IPS DF 6.9 (cell line): Measurements from ENCODE around the gene VPS18.

Experiments
- DNase-seq: peaks from one replicate; pipeline ENCODE4 v3.0.0-alpha.2; 2013; ENCODE audit warnings: low read depth, low spot score
- H3K27ac ChIP-seq: one replicate; pipeline ENCODE4 v1.5.1; 2013; ENCODE audit warnings: low read length, control low read depth
- H3K27me3 ChIP-seq: 2 replicates; pipeline ENCODE4 v1.6.1; 2013; ENCODE audit warnings: mild to moderate bottlenecking, low read length; ENCODE audit not compliant: control insufficient read depth, insufficient read depth
- H3K36me3 ChIP-seq: 2 replicates; pipeline ENCODE4 v1.6.1; 2013; ENCODE audit warnings: low read length; ENCODE audit not compliant: control insufficient read depth, insufficient read depth
- H3K4me1 ChIP-seq: 2 replicates; pipeline ENCODE4 v1.6.1; 2013; ENCODE audit warnings: low read length; ENCODE audit not compliant: control insufficient read depth, insufficient read depth
- H3K4me3 ChIP-seq: 2 replicates; pipeline ENCODE4 v1.5.1; 2013; ENCODE audit warnings: mild to moderate bottlenecking, low read length
- H3K9me3 ChIP-seq: 2 replicates; pipeline ENCODE4 v1.6.1; 2013; ENCODE audit warnings: low read length, inconsistent platforms; ENCODE audit not compliant: control insufficient read depth, insufficient read depth
- WGBS: extraction: QIAGEN DNeasy Blood & Tissue Kit; methylation state at CpG from one replicate; pipeline ENCODE4 v1.1.7; 2013; ENCODE audit warnings: mixed read lengths, missing lambda C conversion rate; ENCODE audit not compliant: insufficient read length, insufficient coverage; 5-methylcytosine and 5-hydroxymethylcytosine counted together

Gene VPS18

GRCh38 chr15:40930430-40931299 lies 36.4 kb downstream of the VPS18 start:
- H3K9me3 ChIP-seq: no peaks in the 10 kb centered on the region
- WGBS: no CpG with 5 or more reads among the region's 46 CpGs
- H3K4me3 ChIP-seq: peak overlapping the region; percentile 29; the same call in 1 of the 2 replicates
- no peaks in the 10 kb centered on the region for H3K36me3 ChIP-seq
- no peak for DNase-seq
- H3K4me1 ChIP-seq: peaks cover 8% of the 10 kb centered on the region
- peaks cover 46% of the 10 kb centered on the region for H3K27me3 ChIP-seq
- no peak overlapping the region for H3K27ac ChIP-seq

- H3K4me3 ChIP-seq: no peak overlapping the region
These were observed 37.3 kb downstream of the VPS18 start for GRCh38 chr15:40931300-40932142.

GRCh38 chr15:40932156-40932555 lies 37.9 kb downstream of the VPS18 start:
- Histone ChIP-seq H3K27me3 (peaks cover 33% of the 10 kb centered on the region), H3K27ac (no peak overlapping the region), H3K4me3 (no peak overlapping the region), H3K36me3 (no peaks in the 10 kb centered on the region), H3K4me1 (peaks cover 3% of the 10 kb centered on the region), H3K9me3 (no peaks in the 10 kb centered on the region)
- no CpG with 5 or more reads among the region's 8 CpGs for WGBS
- DNase-seq: no peak

More at GRCh38 chr15:40931300-40932142, 37.3 kb downstream of the VPS18 start:
- peaks cover 39% of the 10 kb centered on the region for H3K27me3 ChIP-seq
- no CpG with 5 or more reads among the region's 16 CpGs for WGBS
- H3K36me3 ChIP-seq: no peaks in the 10 kb centered on the region
- DNase-seq: no peak
- H3K4me1 ChIP-seq: peaks cover 8% of the 10 kb centered on the region
- H3K9me3 ChIP-seq: no peaks in the 10 kb centered on the region
- H3K27ac ChIP-seq: no peak overlapping the region

GRCh38 chr15:40932649-40933516 lies 38.6 kb downstream of the VPS18 start:
- Histone ChIP-seq H3K36me3 (no peaks in the 10 kb centered on the region), H3K27me3 (peaks cover 26% of the 10 kb centered on the region), H3K9me3 (no peaks in the 10 kb centered on the region), H3K4me3 (no peak overlapping the region), H3K27ac (no peak overlapping the region), H3K4me1 (peaks cover 3% of the 10 kb centered on the region; the same call in 1 of the 2 replicates)
- DNase-seq: no peak
- WGBS: no CpG with 5 or more reads among the region's 11 CpGs

- H3K9me3 ChIP-seq: no peaks in the 10 kb centered on the region
- DNase-seq: no peak
- no peaks in the 10 kb centered on the region for H3K36me3 ChIP-seq
- WGBS: 100% methylated on average over 1 of the region's 3 CpGs
- no peak overlapping the region for H3K4me3 ChIP-seq
- peaks cover 3% of the 10 kb centered on the region; the same call in 1 of the 2 replicates for H3K4me1 ChIP-seq
- H3K27me3 ChIP-seq: peaks cover 24% of the 10 kb centered on the region
- no peak overlapping the region for H3K27ac ChIP-seq
These were observed 39.3 kb downstream of the VPS18 start for GRCh38 chr15:40933517-40933902.

GRCh38 chr15:40934457-40934856 lies 40.2 kb downstream of the VPS18 start:
- Histone ChIP-seq H3K4me3 (no peak overlapping the region), H3K4me1 (peaks cover 3% of the 10 kb centered on the region; the same call in 1 of the 2 replicates), H3K9me3 (no peaks in the 10 kb centered on the region), H3K27me3 (peaks cover 24% of the 10 kb centered on the region), H3K27ac (no peak overlapping the region), H3K36me3 (no peaks in the 10 kb centered on the region)
- DNase-seq: no peak
- WGBS: no CpG with 5 or more reads among the region's 6 CpGs

- no CpG with 5 or more reads among the region's 31 CpGs for WGBS
- peaks cover 4% of the 10 kb centered on the region for H3K4me1 ChIP-seq
- no peak overlapping the region for H3K4me3 ChIP-seq
These were observed 42.0 kb downstream of the VPS18 start for GRCh38 chr15:40936234-40936708.

GRCh38 chr15:40936709-40937666 lies 42.7 kb downstream of the VPS18 start:
- peaks cover 2% of the 10 kb centered on the region; the same call in 1 of the 2 replicates for H3K27me3 ChIP-seq
- H3K4me1 ChIP-seq: peaks cover 4% of the 10 kb centered on the region
- H3K4me3 ChIP-seq: no peak overlapping the region
- H3K9me3 ChIP-seq: no peaks in the 10 kb centered on the region
- no CpG with 5 or more reads among the region's 15 CpGs for WGBS
- H3K27ac ChIP-seq: no peak overlapping the region
- no peaks in the 10 kb centered on the region for H3K36me3 ChIP-seq
- no peak for DNase-seq

More at GRCh38 chr15:40936234-40936708, 42.0 kb downstream of the VPS18 start:
- no peak for DNase-seq
- no peaks in the 10 kb centered on the region for H3K36me3 ChIP-seq
- H3K9me3 ChIP-seq: no peaks in the 10 kb centered on the region
- peaks cover 8% of the 10 kb centered on the region for H3K27me3 ChIP-seq
- H3K27ac ChIP-seq: no peak overlapping the region
